ENCODE measurements around the gene EML6.

EML6 gene

DNA sequence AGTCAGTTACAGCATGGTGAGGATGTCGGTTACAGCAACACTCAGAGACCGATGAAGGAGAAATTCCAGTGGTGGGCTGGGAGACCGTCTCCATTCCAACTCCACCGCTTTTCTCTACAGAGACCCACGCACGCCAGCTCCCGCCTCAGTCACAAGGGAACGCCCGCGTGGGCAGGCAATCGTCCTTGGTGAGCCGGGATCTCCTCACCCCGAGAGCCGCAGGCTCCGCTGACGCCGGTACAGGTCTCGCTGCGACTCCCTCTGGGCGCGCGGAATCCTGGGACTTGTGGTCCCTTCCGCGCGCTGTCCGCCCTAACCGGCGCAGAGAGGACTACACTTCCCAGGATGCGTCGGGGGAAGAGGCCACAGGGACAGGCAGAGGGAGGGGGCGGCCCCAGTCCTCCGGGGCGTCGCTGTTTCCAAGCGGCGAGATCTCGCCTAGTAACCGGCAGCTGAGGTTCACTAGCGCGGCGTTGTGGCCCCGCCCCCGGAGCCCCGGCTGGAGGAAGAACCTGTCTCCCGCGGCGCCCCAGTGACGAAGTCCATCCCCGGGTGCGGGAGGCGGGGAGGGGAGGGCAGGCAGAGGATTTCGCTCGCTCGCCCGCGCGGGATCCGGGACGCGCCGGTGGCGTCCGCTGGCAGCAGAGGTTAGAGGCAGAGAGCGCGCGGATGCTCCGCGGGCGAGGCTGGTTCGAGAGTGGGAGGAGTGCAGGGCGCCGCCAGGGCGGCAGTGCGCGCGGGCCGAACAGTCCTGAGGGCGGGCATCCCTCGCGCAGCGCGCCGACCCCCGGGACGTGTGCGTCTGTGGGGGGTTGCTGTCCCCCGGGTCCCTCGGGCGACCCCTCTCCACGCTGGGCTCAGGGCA lies at the start of gene EML6:
TSS of gene EML6 (plus strand) at position 532 of the 865 bp plus-strand sequence. CDS start 1,400 bp downstream, outside the sequence.
- TF ChIP-seq ZNF274 (IDR thresholded peaks at IDR 0.05; ENCODE audit: low read depth, low read length), result no peak

DNA sequence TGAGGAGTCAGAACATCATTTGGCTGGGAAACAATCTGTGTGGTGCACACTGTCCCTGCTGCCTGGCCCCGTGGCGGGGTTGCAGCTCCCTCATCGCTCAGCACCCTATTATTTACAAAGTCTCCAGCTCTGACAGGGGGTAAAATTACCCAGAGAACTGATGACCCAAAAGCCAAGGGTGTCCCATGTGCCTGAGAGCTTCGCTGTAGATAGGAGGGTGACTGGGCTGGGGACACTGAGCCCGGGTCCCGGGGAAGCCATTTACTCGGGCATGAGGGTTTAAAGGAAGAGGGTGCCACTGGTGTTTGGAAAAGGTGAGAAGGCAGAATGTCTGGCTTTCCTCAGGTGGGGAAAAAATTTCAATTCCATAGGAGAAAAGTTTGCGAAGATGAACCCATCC lies 48.2 kb upstream of the EML6 start:
- TF ChIP-seq ZNF274 (IDR thresholded peaks at IDR 0.05; ENCODE audit: low read depth, low read length), result no peak
- no peak overlapping the region for H3K4me3 ChIP-seq (ENCODE audit: low read length)

More for the DNA sequence above, at the start of gene EML6:
- peak within 1 kb of the TSS; percentile 84 for H3K4me3 ChIP-seq (ENCODE audit: low read length)

DNA sequence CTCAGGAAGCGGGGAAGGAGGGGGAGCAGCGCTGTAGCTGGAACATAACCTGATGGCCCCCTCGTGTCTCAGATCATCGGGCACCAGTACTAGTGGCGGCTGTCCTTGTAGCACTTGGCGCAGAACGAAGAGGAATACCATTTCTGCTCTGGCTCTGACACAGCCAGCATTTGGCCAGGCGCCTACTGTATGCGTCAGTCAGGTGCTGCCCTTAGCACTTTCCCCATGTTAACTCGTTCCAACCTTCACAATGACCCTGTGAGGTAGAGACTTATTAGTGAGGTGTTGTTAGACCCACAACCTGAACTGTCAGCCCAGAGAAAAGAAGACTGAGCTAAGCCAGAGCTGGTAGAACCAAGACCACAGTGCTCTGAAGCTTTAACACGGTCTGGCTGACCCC lies 47.7 kb upstream of the EML6 start:
- no peak for TF ChIP-seq ZNF274 (IDR thresholded peaks at IDR 0.05; ENCODE audit: low read depth, low read length)
- no peak overlapping the region for H3K4me3 ChIP-seq (ENCODE audit: low read length)

DNA sequence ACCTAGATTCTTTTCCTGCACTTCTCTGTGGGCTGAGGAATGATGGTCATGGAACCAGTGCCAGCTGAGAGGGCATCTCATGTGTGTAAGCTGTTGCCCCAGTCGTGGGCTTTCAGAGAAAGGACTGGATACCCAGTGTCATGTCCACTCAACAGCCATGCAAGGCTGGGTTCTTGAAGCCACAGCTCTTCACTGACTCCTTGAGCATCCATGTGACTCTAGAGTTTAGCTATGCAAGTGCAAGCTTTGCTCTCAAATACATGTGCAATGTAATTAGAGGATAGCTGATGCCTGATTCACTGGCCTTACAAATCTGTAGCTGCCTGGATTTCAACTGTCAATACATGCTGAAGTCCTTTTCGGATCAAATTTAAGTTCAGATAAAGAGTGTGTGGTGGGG lies 46.8 kb upstream of the EML6 start:
- TF ChIP-seq ZNF274 (IDR thresholded peaks at IDR 0.05; ENCODE audit: low read depth, low read length), result no peak

DNA sequence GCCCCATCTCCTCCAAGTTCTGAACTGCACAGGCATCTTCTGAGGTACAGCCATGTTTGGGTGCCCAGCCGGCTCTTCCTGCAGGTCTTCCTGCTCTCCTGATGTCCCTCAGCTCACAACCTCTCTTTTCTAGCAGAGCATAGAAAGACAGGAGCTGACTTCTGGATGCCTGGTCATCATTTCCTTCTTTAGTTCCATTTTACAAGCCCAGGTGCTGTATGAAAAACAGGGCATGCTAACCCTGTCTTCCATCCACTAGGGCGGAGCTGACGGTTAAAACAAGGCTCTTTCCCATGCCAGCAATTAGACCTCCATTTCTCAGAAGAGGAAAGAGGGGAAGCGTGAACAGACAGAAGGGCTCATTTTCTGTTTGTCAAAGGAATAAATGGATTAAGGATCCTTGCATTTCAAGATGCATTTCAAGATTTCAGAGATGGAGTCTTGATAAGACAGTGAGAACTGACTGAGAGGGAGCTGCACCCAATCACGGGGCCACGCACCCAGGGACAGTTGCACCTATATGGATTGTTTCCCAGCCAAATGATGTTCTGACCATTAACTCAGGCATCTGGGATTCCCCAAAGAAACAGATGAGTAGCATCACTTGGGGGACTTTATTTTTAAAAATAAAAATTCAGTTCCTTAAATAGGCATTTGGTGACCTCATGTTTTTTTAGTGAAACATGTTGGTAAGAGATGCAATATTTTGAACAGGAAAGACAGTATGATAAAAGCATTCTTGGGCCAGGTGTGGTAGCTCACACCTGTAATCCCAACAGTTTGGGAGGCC lies 45.8 kb upstream of the EML6 start:
- TF ChIP-seq ZNF274 (IDR thresholded peaks at IDR 0.05; ENCODE audit: low read depth, low read length), result no peak
- H3K4me3 ChIP-seq (ENCODE audit: low read length), result no peak overlapping the region

More for the DNA sequence above, 46.8 kb upstream of the EML6 start:
- no peak overlapping the region for H3K4me3 ChIP-seq (ENCODE audit: low read length)

DNA sequence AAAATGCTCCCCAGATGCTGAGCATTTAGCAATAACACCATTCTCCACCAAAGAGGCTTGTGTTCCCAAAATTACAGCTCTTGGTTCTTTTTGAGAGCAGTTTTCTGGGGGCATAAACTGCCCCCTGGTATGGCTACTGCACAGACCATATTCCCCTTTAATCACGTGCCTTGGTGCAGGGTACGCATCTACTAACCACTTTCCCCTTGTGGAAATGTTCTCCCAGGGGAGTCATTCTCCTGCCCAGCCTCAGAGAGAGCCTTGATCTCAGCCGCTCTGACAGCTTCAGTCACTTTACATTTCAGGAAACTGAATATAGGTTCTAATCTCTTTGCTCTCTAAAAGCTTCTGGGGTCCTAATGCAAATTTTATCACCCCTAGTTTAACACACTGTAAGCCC lies 44.7 kb upstream of the EML6 start:
- no peak for TF ChIP-seq ZNF274 (IDR thresholded peaks at IDR 0.05; ENCODE audit: low read depth, low read length)

DNA sequence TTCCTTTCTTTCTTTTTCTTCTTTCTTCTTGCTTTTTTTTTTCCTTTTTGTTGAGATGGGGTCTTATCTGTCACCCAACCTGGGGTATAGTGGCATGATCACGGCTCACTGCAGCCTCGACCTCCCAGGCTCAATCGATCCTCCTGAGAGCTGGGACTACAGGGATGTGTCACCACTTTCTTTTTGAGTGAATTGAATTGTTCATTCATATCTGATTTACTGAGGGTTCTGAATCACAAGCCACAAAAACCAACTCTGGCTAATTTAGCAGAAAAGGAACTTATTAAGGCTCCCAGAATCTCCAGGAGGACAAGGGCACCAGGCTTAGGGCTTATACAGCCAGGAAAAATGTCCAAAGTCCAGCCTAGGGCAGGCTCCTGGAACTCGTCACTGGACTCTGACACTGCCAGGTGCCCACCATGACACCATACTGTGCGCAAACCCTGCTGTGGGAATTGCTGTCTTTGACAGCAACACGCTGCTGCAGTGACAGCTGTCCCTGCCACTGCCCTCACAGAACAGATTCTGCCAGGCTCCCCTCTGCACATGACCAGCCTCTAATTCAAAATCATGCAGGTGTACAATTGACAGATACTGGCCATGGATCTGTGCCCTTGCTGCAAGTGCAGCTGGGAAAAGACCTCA lies 42.9 kb upstream of the EML6 start:
- TF ChIP-seq ZNF274 (IDR thresholded peaks at IDR 0.05; ENCODE audit: low read depth, low read length), result no peak
- H3K4me3 ChIP-seq (ENCODE audit: low read length), result no peak overlapping the region

More for the DNA sequence above, 44.7 kb upstream of the EML6 start:
- H3K4me3 ChIP-seq (ENCODE audit: low read length), result no peak overlapping the region

DNA sequence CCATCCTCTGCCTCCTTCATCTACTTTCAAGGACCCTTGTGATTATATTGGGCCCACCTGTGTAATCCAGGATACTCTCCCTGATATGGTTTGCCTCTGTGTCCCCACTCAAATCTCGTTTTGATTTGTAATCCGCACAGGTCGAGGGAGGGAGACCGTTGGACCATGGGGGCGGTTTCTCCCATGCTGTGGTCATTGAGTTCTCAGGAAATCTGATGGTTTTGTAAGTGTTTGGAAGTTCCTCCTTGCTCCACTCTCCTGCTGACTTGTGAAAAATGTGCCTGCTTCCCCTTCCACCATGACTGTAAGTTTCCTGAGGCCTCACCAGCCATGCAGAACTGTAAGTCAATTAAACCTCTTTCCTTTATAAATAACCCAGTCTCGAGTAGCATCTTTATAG lies 42.0 kb upstream of the EML6 start:
- TF ChIP-seq ZNF274 (IDR thresholded peaks at IDR 0.05; ENCODE audit: low read depth, low read length), result no peak
- no peak overlapping the region for H3K4me3 ChIP-seq (ENCODE audit: low read length)

DNA sequence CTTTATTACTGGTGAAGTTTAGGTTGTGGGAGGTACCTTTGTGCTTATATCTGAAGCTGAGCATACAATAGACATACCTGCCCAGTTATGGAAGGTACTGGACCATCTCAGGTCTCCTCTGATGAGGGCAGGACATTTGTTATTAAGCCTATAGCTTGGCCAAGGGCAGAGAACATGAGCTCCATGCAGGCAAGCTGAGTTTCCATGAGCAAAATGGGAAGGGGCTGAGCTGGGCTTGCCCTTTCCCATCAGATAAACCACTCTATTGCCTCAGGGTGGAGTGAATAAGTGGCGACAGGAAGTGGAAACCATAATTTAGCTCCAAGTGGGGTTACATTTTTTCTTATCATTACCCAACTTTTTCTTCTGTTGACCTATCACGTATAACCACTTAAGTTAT lies 39.9 kb upstream of the EML6 start:
- TF ChIP-seq ZNF274 (IDR thresholded peaks at IDR 0.05; ENCODE audit: low read depth, low read length), result no peak
- H3K4me3 ChIP-seq (ENCODE audit: low read length), result no peak overlapping the region

DNA sequence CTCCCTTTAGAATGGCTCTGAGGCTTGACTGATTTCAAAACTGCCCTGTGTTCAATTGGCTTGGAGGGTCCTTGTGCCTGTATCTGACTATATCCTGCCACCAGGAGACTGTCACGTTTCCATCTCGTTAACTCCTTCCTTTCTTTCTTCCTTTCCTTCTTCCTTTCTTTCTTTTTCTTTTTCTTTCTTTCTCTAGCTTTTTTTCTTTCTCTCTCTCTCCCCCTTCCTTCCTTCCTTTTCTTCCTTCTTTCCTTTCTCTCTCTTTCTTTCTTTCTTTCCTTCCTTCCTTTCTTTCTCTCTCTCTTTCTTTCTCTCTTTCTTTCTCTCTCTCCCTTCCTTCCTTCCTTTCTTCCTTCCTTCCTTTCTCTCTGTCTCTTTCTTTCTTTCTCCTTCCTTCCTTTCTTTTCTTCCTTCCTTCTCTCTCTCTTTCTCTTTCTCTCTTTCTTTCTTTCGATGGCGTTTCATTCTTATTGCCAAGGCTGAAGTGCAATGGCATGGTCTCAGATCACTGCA lies 38.1 kb upstream of the EML6 start:
- no peak overlapping the region for H3K4me3 ChIP-seq (ENCODE audit: low read length)
- no peak for TF ChIP-seq ZNF274 (IDR thresholded peaks at IDR 0.05; ENCODE audit: low read depth, low read length)

DNA sequence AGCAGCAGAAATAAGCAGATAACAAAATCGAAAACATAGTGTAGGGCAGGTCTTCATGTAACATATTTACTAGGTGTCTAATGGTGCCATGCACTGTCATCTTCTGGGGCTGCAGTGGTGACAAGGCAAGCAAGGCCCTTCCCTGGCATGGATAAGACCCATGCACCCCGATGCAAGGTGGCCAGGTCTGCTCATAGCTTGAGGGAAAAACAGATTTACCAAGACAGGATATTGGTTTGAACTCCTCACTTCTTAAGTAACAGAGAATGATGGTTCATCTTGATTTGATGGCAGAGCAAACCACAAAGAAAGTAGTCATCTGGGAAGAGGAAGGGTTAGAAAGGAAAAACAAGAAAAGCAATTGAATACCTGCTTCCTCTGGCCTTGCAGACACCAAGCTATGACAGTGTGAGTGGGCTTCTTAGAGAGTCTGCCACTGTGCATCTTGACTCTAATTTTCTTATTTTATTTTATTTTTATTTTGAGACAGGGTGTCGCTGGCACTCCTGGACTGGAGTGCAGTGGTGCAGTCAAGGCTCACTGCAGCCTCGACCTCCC lies 35.8 kb upstream of the EML6 start:
- TF ChIP-seq ZNF274 (IDR thresholded peaks at IDR 0.05; ENCODE audit: low read depth, low read length), result no peak
- H3K4me3 ChIP-seq (ENCODE audit: low read length), result no peak overlapping the region

DNA sequence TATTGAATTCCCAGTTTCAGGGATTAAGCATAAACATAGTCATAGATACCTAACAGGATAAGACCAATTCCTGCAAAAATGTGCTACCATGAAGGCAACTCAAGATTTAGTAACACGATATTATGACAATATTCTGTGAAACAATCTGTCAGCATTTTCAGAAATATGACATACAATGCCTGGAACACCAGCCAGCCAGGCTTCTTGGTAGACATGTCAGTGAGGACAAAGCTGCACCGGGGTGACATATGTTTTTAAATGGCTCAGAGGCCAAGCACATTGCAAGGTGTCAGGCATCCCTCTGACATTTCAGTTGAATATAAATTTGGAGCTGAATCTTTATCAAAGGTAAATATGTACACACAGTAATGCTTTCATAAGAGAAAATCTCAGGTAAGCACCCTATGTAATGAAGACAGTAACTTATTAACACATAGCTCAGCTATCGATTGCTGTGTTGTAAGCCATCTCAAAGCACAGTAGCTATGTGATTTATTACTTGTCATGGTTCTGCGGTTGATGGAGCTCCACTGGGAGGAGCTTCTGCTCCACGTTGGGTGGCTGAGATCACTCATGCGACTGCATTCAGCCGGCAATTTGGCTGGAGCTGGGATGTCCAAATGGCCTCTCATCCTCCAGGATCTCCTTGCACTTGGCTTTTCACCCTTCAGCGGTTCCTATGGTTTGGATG lies 31.9 kb upstream of the EML6 start:
- H3K4me3 ChIP-seq (ENCODE audit: low read length), result no peak overlapping the region
- no peak for TF ChIP-seq ZNF274 (IDR thresholded peaks at IDR 0.05; ENCODE audit: low read depth, low read length)

DNA sequence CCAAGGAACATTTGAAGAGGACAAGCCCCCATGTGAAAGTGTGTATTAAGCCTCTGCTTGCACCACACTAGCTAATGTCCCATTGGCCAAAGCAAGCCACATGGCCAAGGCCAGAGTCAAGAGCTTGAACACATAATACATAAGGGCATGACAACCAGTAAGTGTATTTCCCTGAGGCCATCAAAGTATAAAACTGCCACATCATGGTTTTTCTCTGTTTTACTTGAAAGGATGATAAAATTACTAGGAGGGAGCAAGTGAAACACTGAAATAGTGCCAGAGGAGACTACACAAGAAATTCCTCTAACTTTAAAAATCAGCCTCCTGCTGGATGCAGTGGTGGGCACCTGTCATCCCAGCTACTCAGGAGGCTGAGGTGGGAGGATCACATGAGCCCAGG lies 30.9 kb upstream of the EML6 start:
- H3K4me3 ChIP-seq (ENCODE audit: low read length), result no peak overlapping the region
- TF ChIP-seq ZNF274 (IDR thresholded peaks at IDR 0.05; ENCODE audit: low read depth, low read length), result no peak
